Measurements from ENCODE around the gene AEN. TPM values are rescaled to one million over a fixed set of nuclear protein-coding genes. Genes with fewer than 3 reads are reported as not detected.

The AEN gene
- total and polyA plus RNA-seq, 2 of the 8 experiments (the other 6 are each of a cell fraction or from before 2014, with no cell fraction given): 112 to 122 TPM

DNA sequence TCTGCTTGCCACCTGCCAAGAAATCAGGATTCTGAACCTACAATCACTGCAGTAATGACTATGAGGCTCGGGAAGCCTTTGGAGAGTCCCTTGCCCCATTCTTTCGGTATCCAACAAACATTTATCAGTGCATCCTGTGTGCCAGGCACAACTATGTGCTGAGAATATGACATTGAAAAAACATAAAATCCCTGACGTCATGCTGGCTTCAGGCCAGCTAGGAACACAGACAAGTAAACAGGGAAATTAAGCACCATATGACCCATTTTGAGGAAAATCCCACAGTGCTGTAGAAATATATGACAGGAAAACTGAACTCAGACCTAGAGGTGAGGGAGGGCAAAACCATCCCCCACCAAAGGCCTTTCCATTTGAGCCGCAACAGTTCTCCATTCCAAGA lies 40.6 kb upstream of the AEN start (continued):
- TF ChIP-seq FOSL1 (IDR thresholded peaks at IDR 0.05; ENCODE audit: insufficient read depth, low read depth, low read length): no peak
- TF ChIP-seq, protein P1, sequence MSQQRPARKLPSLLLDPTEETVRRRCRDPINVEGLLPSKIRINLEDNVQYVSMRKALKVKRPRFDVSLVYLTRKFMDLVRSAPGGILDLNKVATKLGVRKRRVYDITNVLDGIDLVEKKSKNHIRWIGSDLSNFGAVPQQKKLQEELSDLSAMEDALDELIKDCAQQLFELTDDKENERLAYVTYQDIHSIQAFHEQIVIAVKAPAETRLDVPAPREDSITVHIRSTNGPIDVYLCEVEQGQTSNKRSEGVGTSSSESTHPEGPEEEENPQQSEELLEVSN (IDR thresholded peaks at IDR 0.05): no peak
